Lower leg skin (tissue), 4 donors: ENCODE data around the gene SP3. TPM values are rescaled to one million over a fixed set of nuclear protein-coding genes. Genes with fewer than 3 reads are reported as not detected.

ENCODE experiments used
- DNase-seq, 2 donors: peaks; one replicate each; pipeline ENCODE4 v3.0.0-alpha.2; 2019; ENCODE audit warnings: low spot score in 2 of 2
- H3K4me3 ChIP-seq: fragments of 200-600 bp; sonication (generic); 2 replicates; pipeline ENCODE4 v1.5.1; 2017; ENCODE audit warnings: mild to moderate bottlenecking, low read depth; ENCODE audit not compliant: poor library complexity, severe bottlenecking
- POLR2A ChIP-seq, 2 donors: fragments of 450-650 bp; IDR thresholded peaks; one replicate each; pipeline ENCODE4 v1.6.1; 2016 to 2017; ENCODE audit warnings: antibody characterized with exemption in 2 of 2, mild to moderate bottlenecking in 1 of 2, moderate library complexity in 1 of 2
- WGBS, 2 donors: methylation state at CpG; one replicate each; pipeline ENCODE4 v1.1.5; 2018; 5-methylcytosine and 5-hydroxymethylcytosine counted together
- intact Hi-C: fragments of 100-400 bp; cut with DNase I; formaldehyde crosslinking; loops from one replicate; pipeline ENCODE4 v1.15.0; 2023; ENCODE audit warnings: low total_unique reads
- total RNA-seq, 4 donors: library from RNA; depleted of rRNA; stranded (reverse); fragments of >200 nt; gene quantifications; one replicate each; pipeline ENCODE4 v1.1.0, GENCODE V29; 2016
- TF ChIP-seq, protein P1 (sequence below), 3 donors: fragments of 450-650 bp; IDR thresholded peaks; one replicate each; pipeline ENCODE4 v1.5.1; 2016; ENCODE audit warnings: antibody characterized with exemption in 3 of 3, mild to moderate bottlenecking in 3 of 3, moderate library complexity in 2 of 3

SP3 gene
- total RNA-seq, 4 donors from 2014 or later = 99.1 to 209 (median 124) TPM

- no peak for TF ChIP-seq POLR2A (IDR thresholded peaks at IDR 0.05)
- TF ChIP-seq, protein P1, sequence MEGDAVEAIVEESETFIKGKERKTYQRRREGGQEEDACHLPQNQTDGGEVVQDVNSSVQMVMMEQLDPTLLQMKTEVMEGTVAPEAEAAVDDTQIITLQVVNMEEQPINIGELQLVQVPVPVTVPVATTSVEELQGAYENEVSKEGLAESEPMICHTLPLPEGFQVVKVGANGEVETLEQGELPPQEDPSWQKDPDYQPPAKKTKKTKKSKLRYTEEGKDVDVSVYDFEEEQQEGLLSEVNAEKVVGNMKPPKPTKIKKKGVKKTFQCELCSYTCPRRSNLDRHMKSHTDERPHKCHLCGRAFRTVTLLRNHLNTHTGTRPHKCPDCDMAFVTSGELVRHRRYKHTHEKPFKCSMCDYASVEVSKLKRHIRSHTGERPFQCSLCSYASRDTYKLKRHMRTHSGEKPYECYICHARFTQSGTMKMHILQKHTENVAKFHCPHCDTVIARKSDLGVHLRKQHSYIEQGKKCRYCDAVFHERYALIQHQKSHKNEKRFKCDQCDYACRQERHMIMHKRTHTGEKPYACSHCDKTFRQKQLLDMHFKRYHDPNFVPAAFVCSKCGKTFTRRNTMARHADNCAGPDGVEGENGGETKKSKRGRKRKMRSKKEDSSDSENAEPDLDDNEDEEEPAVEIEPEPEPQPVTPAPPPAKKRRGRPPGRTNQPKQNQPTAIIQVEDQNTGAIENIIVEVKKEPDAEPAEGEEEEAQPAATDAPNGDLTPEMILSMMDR (IDR thresholded peaks at IDR 0.05) = no peak
- intact Hi-C loops = no loop called here
- no peak overlapping the region for H3K4me3 ChIP-seq
- 89 to 96% methylated on average over 2 of the region's 2 CpGs for WGBS, 2 donors
- DNase-seq = no peak
Measured at GRCh38 chr2:173972165-173972564, 7.0 kb upstream of the SP3 start.

DNA sequence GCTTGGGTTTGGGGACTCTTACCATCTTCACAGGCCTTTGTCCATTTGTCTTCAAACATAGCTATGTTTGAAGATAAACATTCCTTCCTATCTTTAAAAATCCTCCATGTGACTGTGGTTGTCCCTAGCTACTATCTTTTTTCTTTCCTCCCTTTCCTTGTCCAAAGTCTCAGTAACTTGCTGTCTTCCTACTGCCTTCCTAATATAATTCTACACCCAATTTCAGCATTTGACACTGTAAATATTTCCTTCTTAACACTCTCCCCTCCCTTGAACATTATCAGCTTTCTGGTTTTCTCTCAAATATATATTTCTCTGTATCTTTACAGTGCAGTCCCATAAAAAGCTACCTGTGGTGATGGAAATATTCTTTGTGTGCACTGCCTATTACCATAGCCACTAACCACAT is 5.3 kb upstream of the SP3 start:
- intact Hi-C loops = no loop called here
- DNase-seq = no peak
- TF ChIP-seq, protein P1 (IDR thresholded peaks at IDR 0.05) = no peak
- no peak for TF ChIP-seq POLR2A (IDR thresholded peaks at IDR 0.05)
- no peak overlapping the region for H3K4me3 ChIP-seq

- no peak overlapping the region for H3K4me3 ChIP-seq
- 35 to 52% methylated on average over 1 of the region's 1 CpG for WGBS, 2 donors
- TF ChIP-seq, protein P1 (IDR thresholded peaks at IDR 0.05) = no peak
- no peak for TF ChIP-seq POLR2A (IDR thresholded peaks at IDR 0.05)
- DNase-seq = no peak
- intact Hi-C loops = no loop called here
Measured at GRCh38 chr2:173969886-173970285, 4.7 kb upstream of the SP3 start.

- H3K4me3 ChIP-seq = no peak overlapping the region
- TF ChIP-seq, protein P1 (IDR thresholded peaks at IDR 0.05) = no peak
- TF ChIP-seq POLR2A (IDR thresholded peaks at IDR 0.05) = no peak
- intact Hi-C loops = no loop called here
- no peak for DNase-seq
- whole genome bisulfite sequencing, 2 donors = 73 to 79% methylated on average over 6 of the region's 6 CpGs
Measured at GRCh38 chr2:173968551-173968950, 3.4 kb upstream of the SP3 start.

GRCh38 chr2:173966274-173967098 is 1.3 kb upstream of the SP3 start:
- H3K4me3 ChIP-seq = no peak overlapping the region
- 50 to 51% methylated on average over 8 of the region's 8 CpGs for WGBS, 2 donors
- intact Hi-C loops = no loop called here
- no peak for DNase-seq
- TF ChIP-seq, protein P1 (IDR thresholded peaks at IDR 0.05) = no peak
- TF ChIP-seq POLR2A (IDR thresholded peaks at IDR 0.05) = no peak
